Adrenal gland (tissue), 5 donors: ENCODE results near the gene ARHGEF5.
"Not testable (repeated sequence)": the region's sequence is repeated elsewhere in the genome, so short reads cannot be mapped to it uniquely, and the experiment has no call there.

Source experiments
- POLR2A ChIP-seq, 2 donors: fragments of 450-650 bp; IDR thresholded peaks; one replicate each; pipeline ENCODE4 v1.6.1; 2017; ENCODE audit warnings: antibody characterized with exemption in 2 of 2, mild to moderate bottlenecking in 2 of 2, moderate library complexity in 1 of 2
- TF ChIP-seq, protein P1 (sequence below), 6 experiments: fragments of 450-650 bp in 4 of 6; fragments of 200-600 bp in 2 of 6; sonication (generic) in 1 of 6; IDR thresholded peaks; 1 replicate in 5 of 6; 2 replicates in 1 of 6; pipeline versions ENCODE4 v1.5.1 to v1.8.0; 2016 to 2021; ENCODE audit warnings: antibody characterized with exemption in 6 of 6, mild to moderate bottlenecking in 2 of 6, moderate library complexity in 1 of 6
- donor health status: DM: no; HTN: no; CAD: no.

DNA sequence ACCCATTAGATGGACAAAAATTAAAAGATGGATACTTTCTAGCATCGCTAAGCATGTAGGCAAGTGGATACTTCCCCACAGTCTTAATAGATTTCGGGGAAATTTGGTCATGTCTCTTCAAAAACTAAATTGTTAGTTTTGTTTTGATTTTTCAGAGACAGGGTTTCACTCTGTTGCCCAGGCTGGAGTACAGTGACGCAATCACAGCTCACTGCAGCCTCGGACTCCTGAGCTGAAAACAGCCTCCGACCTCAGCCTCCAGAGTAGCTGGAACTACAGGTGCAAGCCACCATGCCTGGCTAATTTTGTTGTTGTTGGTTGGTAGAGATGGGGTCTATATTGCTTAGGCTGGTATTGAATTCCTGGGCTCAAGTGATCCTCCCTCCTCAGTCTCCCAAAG is 29.3 kb upstream of the ARHGEF5 start:
- TF ChIP-seq POLR2A (IDR thresholded peaks at IDR 0.05) = not testable (repeated sequence)
- TF ChIP-seq, protein P1, sequence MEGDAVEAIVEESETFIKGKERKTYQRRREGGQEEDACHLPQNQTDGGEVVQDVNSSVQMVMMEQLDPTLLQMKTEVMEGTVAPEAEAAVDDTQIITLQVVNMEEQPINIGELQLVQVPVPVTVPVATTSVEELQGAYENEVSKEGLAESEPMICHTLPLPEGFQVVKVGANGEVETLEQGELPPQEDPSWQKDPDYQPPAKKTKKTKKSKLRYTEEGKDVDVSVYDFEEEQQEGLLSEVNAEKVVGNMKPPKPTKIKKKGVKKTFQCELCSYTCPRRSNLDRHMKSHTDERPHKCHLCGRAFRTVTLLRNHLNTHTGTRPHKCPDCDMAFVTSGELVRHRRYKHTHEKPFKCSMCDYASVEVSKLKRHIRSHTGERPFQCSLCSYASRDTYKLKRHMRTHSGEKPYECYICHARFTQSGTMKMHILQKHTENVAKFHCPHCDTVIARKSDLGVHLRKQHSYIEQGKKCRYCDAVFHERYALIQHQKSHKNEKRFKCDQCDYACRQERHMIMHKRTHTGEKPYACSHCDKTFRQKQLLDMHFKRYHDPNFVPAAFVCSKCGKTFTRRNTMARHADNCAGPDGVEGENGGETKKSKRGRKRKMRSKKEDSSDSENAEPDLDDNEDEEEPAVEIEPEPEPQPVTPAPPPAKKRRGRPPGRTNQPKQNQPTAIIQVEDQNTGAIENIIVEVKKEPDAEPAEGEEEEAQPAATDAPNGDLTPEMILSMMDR (IDR thresholded peaks at IDR 0.05) = not testable (repeated sequence)
